Endothelial cell of umbilical vein (primary cell): ENCODE data around the gene NR2C2. TPM values are rescaled to one million over a fixed set of nuclear protein-coding genes. Genes with fewer than 3 reads are reported as not detected.

ENCODE experiments used
- BruUV-seq: library from RNA; stranded (reverse); fragments of 400-500 nt; replicated peaks from 2 replicates; lab custom pipeline; 2021; lab: Mats Ljungman, UMichigan
- CTCF ChIA-PET: fragments of 300-600, 350-600 bp; sonication (Branson Sonifier 250); formaldehyde crosslinking; loops from one replicate; lab custom pipeline; 2021; ENCODE audit warnings: antibody characterized with exemption, inconsistent platforms; lab: Charles Lee
- POLR2A ChIA-PET: fragments of 300-600, 350-600 bp; sonication (Branson Sonifier 250); formaldehyde crosslinking; loops from one replicate; lab custom pipeline; 2021; ENCODE audit warnings: antibody characterized with exemption, inconsistent platforms; lab: Charles Lee
- DNase-seq: peaks from one replicate; pipeline ENCODE4 v3.0.0-alpha.2; 2011; ENCODE audit warnings: low read depth, low spot score
- FAIRE-seq: peaks from 2 replicates; lab custom pipeline; 2011; peaks lifted over from hg19 to GRCh38; lab: Jason Lieb, UNC
- H2AFZ ChIP-seq: 2 replicates; pipeline ENCODE4 v1.6.0; 2012; ENCODE audit warnings: low read depth, low read length, control low read depth, inconsistent platforms
- H3K27ac ChIP-seq: 2 replicates; pipeline ENCODE4 v1.5.1; 2011; ENCODE audit warnings: low read depth, mild to moderate bottlenecking, control low read depth, low read length, moderate library complexity; ENCODE audit not compliant: insufficient read depth
- H3K27me3 ChIP-seq, 2 experiments: 2 replicates each; pipeline versions ENCODE4 v1.6.0 to v1.6.1; 2011; ENCODE audit warnings: low read length in 2 of 2, mixed read lengths in 1 of 2; ENCODE audit not compliant: control insufficient read depth in 2 of 2, insufficient read depth in 2 of 2
- H3K36me3 ChIP-seq, 2 experiments: 2 replicates in 1 of 2; 3 replicates in 1 of 2; pipeline ENCODE4 v1.5.1; 2011; ENCODE audit warnings: low read length in 2 of 2, mild to moderate bottlenecking in 1 of 2, moderate library complexity in 1 of 2; ENCODE audit not compliant: control insufficient read depth in 2 of 2, insufficient read depth in 2 of 2; ENCODE audit errors: extremely low read depth in 1 of 2
- H3K4me1 ChIP-seq: 3 replicates; pipeline ENCODE4 v1.5.1; 2011; ENCODE audit warnings: mild to moderate bottlenecking, low read length; ENCODE audit not compliant: control insufficient read depth, insufficient read depth; ENCODE audit errors: extremely low read depth
- H3K4me2 ChIP-seq: 2 replicates; pipeline ENCODE4 v1.6.1; 2011; ENCODE audit warnings: low read length, control low read depth, mixed read lengths; ENCODE audit not compliant: insufficient read depth
- H3K4me3 ChIP-seq, 3 experiments: fragments of 200-600 bp in 1 of 3; sonication (generic), shearing (Covaris generic) in 1 of 3; replicated peaks in 1 of 3; 2 replicates each; pipeline ENCODE4 v1.5.1; 2011 to 2016; ENCODE audit warnings: control low read depth in 3 of 3, low read length in 3 of 3, mild to moderate bottlenecking in 2 of 3, inconsistent platforms in 1 of 3, low read depth in 1 of 3, moderate library complexity in 1 of 3; ENCODE audit not compliant: insufficient read depth in 1 of 3
- H3K79me2 ChIP-seq: 2 replicates; pipeline ENCODE4 v1.6.0; 2012; ENCODE audit warnings: low read length, inconsistent platforms; ENCODE audit not compliant: control insufficient read depth, insufficient read depth
- H3K9ac ChIP-seq: replicated peaks from 2 replicates; pipeline ENCODE3; 2011; ENCODE audit warnings: low read length, control low read depth; ENCODE audit not compliant: insufficient read depth; ENCODE audit errors: extremely low read depth
- H3K9me1 ChIP-seq: replicated peaks from 3 replicates; pipeline ENCODE4 v1.6.0; 2011; ENCODE audit warnings: mild to moderate bottlenecking, low read length; ENCODE audit not compliant: control insufficient read depth, insufficient read depth; ENCODE audit errors: extremely low read depth
- H3K9me3 ChIP-seq: replicated peaks from 2 replicates; pipeline ENCODE4 v1.5.1; 2012; ENCODE audit warnings: low read length, inconsistent platforms; ENCODE audit not compliant: control insufficient read depth, insufficient read depth
- H4K20me1 ChIP-seq: replicated peaks from 2 replicates; pipeline ENCODE3; 2011; ENCODE audit warnings: mild to moderate bottlenecking, low read length; ENCODE audit not compliant: control insufficient read depth, insufficient read depth; ENCODE audit errors: extremely low read depth
- CTCF ChIP-seq, 2 donors: IDR thresholded peaks; 1 replicate in 1 of 2; 2 replicates in 1 of 2; pipeline ENCODE4 v1.5.1; 2011; ENCODE audit warnings: low read length in 2 of 2, mild to moderate bottlenecking in 2 of 2, moderate library complexity in 2 of 2, control low read depth in 1 of 2, inconsistent platforms in 1 of 2, low read depth in 1 of 2; ENCODE audit not compliant: insufficient read depth in 1 of 2; ENCODE audit errors: extremely low read depth in 1 of 2
- EZH2 ChIP-seq: IDR thresholded peaks from 2 replicates; pipeline ENCODE4 v1.6.1; 2012; ENCODE audit warnings: borderline replicate concordance, low read depth, mild to moderate bottlenecking, moderate library complexity, low read length, inconsistent platforms; ENCODE audit not compliant: severe bottlenecking
- FOS ChIP-seq: IDR thresholded peaks from 2 replicates; pipeline ENCODE4 v1.6.1; 2011; ENCODE audit warnings: mild to moderate bottlenecking, low read length, moderate library complexity, borderline replicate concordance; ENCODE audit not compliant: insufficient read depth
- GATA2 ChIP-seq: IDR thresholded peaks from 2 replicates; pipeline ENCODE4 v1.7.0; 2011; ENCODE audit warnings: low read depth, mild to moderate bottlenecking, moderate library complexity, mixed read lengths, low read length; ENCODE audit not compliant: insufficient read length, insufficient read depth
- JUN ChIP-seq: IDR thresholded peaks from 2 replicates; pipeline ENCODE4 v1.6.1; 2011; ENCODE audit warnings: borderline replicate concordance, low read depth; ENCODE audit not compliant: insufficient read length, insufficient read depth
- MAX ChIP-seq: IDR thresholded peaks from 2 replicates; pipeline ENCODE4 v1.6.1; 2011; ENCODE audit not compliant: insufficient read depth, insufficient read length
- MYC ChIP-seq: IDR thresholded peaks from one replicate; pipeline ENCODE4 v1.6.1; 2011; ENCODE audit warnings: mild to moderate bottlenecking, low read depth, low read length
- POLR2A ChIP-seq: IDR thresholded peaks from 2 replicates; pipeline ENCODE4 v1.6.1; 2012; ENCODE audit warnings: low read depth, mild to moderate bottlenecking, control low read depth, low read length
- POLR2AphosphoS5 ChIP-seq: IDR thresholded peaks from 2 replicates; pipeline ENCODE4 v1.6.1; 2012; ENCODE audit warnings: low read depth, mild to moderate bottlenecking, control low read depth, low read length, moderate library complexity; ENCODE audit not compliant: insufficient read depth
- dilution Hi-C: fragments of 300-500 bp; cut with MboI; formaldehyde crosslinking; loops from one replicate; pipeline ENCODE4 v1.15.0; 2019; ENCODE audit warnings: low sequenced_read_pairs; ENCODE audit not compliant: extremely low pct_ligation_motif_present
- intact Hi-C: fragments of 100-400 bp; cut with micrococcal nuclease; formaldehyde crosslinking; loops from one replicate; pipeline ENCODE4 v1.10.0; 2022
- polyA plus RNA-seq, 4 experiments: library from polyadenylated mRNA; depleted of rRNA in 3 of 4; stranded (reverse) in 3 of 4; unstranded in 1 of 4; fragments of >200 nt; gene quantifications; 2 replicates each; pipeline versions ENCODE4 v1.2.1 to v1.2.3, GENCODE V29; 2011 to 2012; ENCODE audit warnings: missing spikeins in 1 of 4
- total RNA-seq: library from RNA; stranded (reverse); gene quantifications from 2 replicates; pipeline ENCODE4 v1.2.3, GENCODE V29; 2021

NR2C2 gene
- total and polyA plus RNA-seq, 2 donors (not counting 3 experiments of a cell fraction or from before 2014, with no cell fraction given), result 20.3 to 59.8 TPM

GRCh38 chr3:14927308-14927707 lies 20.1 kb upstream of the NR2C2 start:
- no TSS peak for BruUV-seq
- no peak for DNase-seq

More at GRCh38 chr3:14927308-14927707, 20.1 kb upstream of the NR2C2 start:
- no peaks in the 10 kb centered on the region for H3K27me3 ChIP-seq
- POLR2A ChIA-PET, result no interaction called here
- dilution Hi-C loops (no loop called here), intact Hi-C loops (no loop called here)
- H3K4me3 ChIP-seq, result no peak overlapping the region
- no peaks in the 10 kb centered on the region for H3K9me1 ChIP-seq
- peaks cover 18 to 48% of the 10 kb centered on the region in 2 experiments for H3K36me3 ChIP-seq
- no peak overlapping the region for H2AFZ ChIP-seq
- H3K4me2 ChIP-seq, result no peak overlapping the region
- FAIRE-seq, result no peak
- no peak overlapping the region for H3K9ac ChIP-seq
- no peaks in the 10 kb centered on the region for H3K79me2 ChIP-seq
- H3K27ac ChIP-seq, result no peak overlapping the region
- no peaks in the 10 kb centered on the region for H4K20me1 ChIP-seq
- CTCF ChIA-PET, result interaction anchor here (0.9 kb wide), 1 partner anchor 136 kb away, joined by 3 read pairs; no protein-coding TSS in a partner anchor
- H3K9me3 ChIP-seq, result no peaks in the 10 kb centered on the region
- no peaks in the 10 kb centered on the region for H3K4me1 ChIP-seq
- TF ChIP-seq EZH2 (no peak), FOS (no peak), POLR2A (no peak), GATA2 (no peak), JUN (no peak), POLR2AphosphoS5 (no peak), MYC (no peak), MAX (no peak), CTCF (IDR thresholded peaks at IDR 0.05; ENCODE audit: extremely low read depth in 1 of 2, insufficient read depth in 1 of 2, low read depth in 1 of 2, low read length in 2 of 2) (no peak)
